H1 (cell line): ENCODE measurements around the gene SH3RF2. TPM values are rescaled to one million over a fixed set of nuclear protein-coding genes. Genes with fewer than 3 reads are reported as not detected.

Experiments used
- POU5F1 ChIP-seq: IDR thresholded peaks from 2 replicates; pipeline ENCODE4 v1.6.1; 2011; ENCODE audit warnings: low read depth, mild to moderate bottlenecking, low read length, moderate library complexity
- RNF2 ChIP-seq: fragments of 200-900, 300-1000 bp; sonication (generic); IDR thresholded peaks from 2 replicates; pipeline ENCODE4 v1.7.1; 2016; ENCODE audit warnings: borderline replicate concordance, low read depth, mild to moderate bottlenecking, antibody characterized with exemption, low read length; ENCODE audit not compliant: poor library complexity, severe bottlenecking; ENCODE audit errors: missing control alignments
- TBP ChIP-seq: IDR thresholded peaks from 2 replicates; pipeline ENCODE4 v1.6.1; 2011; ENCODE audit warnings: low read depth, low read length, improper control_type of control experiment
- ZNF274 ChIP-seq: IDR thresholded peaks from 2 replicates; pipeline ENCODE4 v1.7.0; 2012; ENCODE audit warnings: low read length, borderline replicate concordance; ENCODE audit errors: extremely low read depth
- polyA plus RNA-seq, 7 experiments: library from polyadenylated mRNA; depleted of rRNA in 3 of 7; stranded (reverse) in 5 of 7; unstranded in 2 of 7; fragments of >200 nt in 5 of 7; fragments of 200-250 nt in 2 of 7; gene quantifications; 1 replicate in 5 of 7; 2 replicates in 1 of 7; 4 replicates in 1 of 7; pipeline versions ENCODE4 v1.2.1 to v1.2.3, GENCODE V29; 2011 to 2013; ENCODE audit warnings: missing spikeins in 2 of 7, mixed read lengths in 2 of 7
- total RNA-seq: library from RNA; stranded (reverse); fragmentation: NEBNext Ultra II Directional; extraction: Animal tissue kit (Norgen Biotek cat#: 25700); gene quantifications from 2 replicates; pipeline ENCODE4 v1.2.1, GENCODE V29; 2021

The SH3RF2 gene
- total and polyA plus RNA-seq, 2 of the 8 experiments (the other 6 are each of a cell fraction or from before 2014, with no cell fraction given), result 0.80 to 0.95 TPM

GRCh38 chr5:146013761-146014160 lies 77.4 kb downstream of the SH3RF2 start (continued):
- TF ChIP-seq ZNF274, result no peak
- TF ChIP-seq POU5F1, result no peak
- no peak for TF ChIP-seq TBP
- no peak for TF ChIP-seq RNF2
